AG20443 (cell line): ENCODE data around the gene SSBP2.
"Not testable (repeated sequence)": the region's sequence is repeated elsewhere in the genome, so short reads cannot be mapped to it uniquely, and the experiment has no call there.

Experiments
- DNase-seq: peaks from one replicate; pipeline ENCODE4 v3.0.0; 2012; ENCODE audit warnings: low spot score, mixed read lengths

The SSBP2 gene

GRCh38 chr5:81728301-81728700 lies 22.6 kb downstream of the SSBP2 start:
- no peak for DNase-seq

- DNase-seq, result no peak
These were observed 24.6 kb downstream of the SSBP2 start for GRCh38 chr5:81726297-81726696.

- DNase-seq, result no peak
These were observed 26.3 kb downstream of the SSBP2 start for GRCh38 chr5:81724571-81724970.

- no peak for DNase-seq
These were observed 26.8 kb downstream of the SSBP2 start for GRCh38 chr5:81724108-81724507.

- DNase-seq, result no peak
These were observed 29.8 kb downstream of the SSBP2 start for GRCh38 chr5:81721049-81721448.

GRCh38 chr5:81719743-81720345 lies 31.1 kb downstream of the SSBP2 start:
- no peak for DNase-seq

GRCh38 chr5:81718300-81718699 lies 32.6 kb downstream of the SSBP2 start:
- DNase-seq, result no peak

- DNase-seq, result no peak
These were observed 33.0 kb downstream of the SSBP2 start for GRCh38 chr5:81717860-81718259.

- DNase-seq, result no peak
These were observed 33.7 kb downstream of the SSBP2 start for GRCh38 chr5:81717226-81717625.

- not testable (repeated sequence) for DNase-seq
These were observed 36.8 kb downstream of the SSBP2 start for GRCh38 chr5:81714076-81714475.

- DNase-seq, result no peak
These were observed 42.0 kb downstream of the SSBP2 start for GRCh38 chr5:81708889-81709288.

GRCh38 chr5:81703840-81704239 lies 47.1 kb downstream of the SSBP2 start:
- no peak for DNase-seq

GRCh38 chr5:81700166-81700565 lies 50.7 kb downstream of the SSBP2 start:
- no peak for DNase-seq

GRCh38 chr5:81698813-81699212 lies 52.1 kb downstream of the SSBP2 start:
- no peak for DNase-seq

- no peak for DNase-seq
These were observed 54.2 kb downstream of the SSBP2 start for GRCh38 chr5:81696418-81697397.

GRCh38 chr5:81694726-81695125 lies 56.2 kb downstream of the SSBP2 start:
- DNase-seq, result no peak

- DNase-seq, result no peak
These were observed 62.7 kb downstream of the SSBP2 start for GRCh38 chr5:81688215-81688614.

- no peak for DNase-seq
These were observed 63.6 kb downstream of the SSBP2 start for GRCh38 chr5:81687292-81687691.

- DNase-seq, result no peak
These were observed 65.4 kb downstream of the SSBP2 start for GRCh38 chr5:81685471-81685870.

GRCh38 chr5:81679885-81680284 lies 71.0 kb downstream of the SSBP2 start:
- DNase-seq, result no peak

- no peak for DNase-seq
These were observed 75.5 kb downstream of the SSBP2 start for GRCh38 chr5:81675420-81675819.

- no peak for DNase-seq
These were observed 85.1 kb downstream of the SSBP2 start for GRCh38 chr5:81665795-81666194.

GRCh38 chr5:81660624-81661023 lies 90.3 kb downstream of the SSBP2 start:
- DNase-seq, result not testable (repeated sequence)
